ENCODE measurements around the gene LRRC8B.
"Not testable (repeated sequence)": the region's sequence is repeated elsewhere in the genome, so short reads cannot be mapped to it uniquely, and the experiment has no call there.

LRRC8B gene

GRCh38 chr1:89609781-89610456, 85.3 kb downstream of the LRRC8B start:
- DNase-seq = no peak

- no peak for DNase-seq
Measured at GRCh38 chr1:89610457-89611011, 85.9 kb downstream of the LRRC8B start.

- no peak for DNase-seq
Measured at GRCh38 chr1:89611721-89612120, 87.1 kb downstream of the LRRC8B start.

GRCh38 chr1:89613928-89614327, 89.3 kb downstream of the LRRC8B start:
- no peak for DNase-seq

- no peak for DNase-seq
Measured at GRCh38 chr1:89615676-89616598, 91.3 kb downstream of the LRRC8B start.

GRCh38 chr1:89616844-89617627, 92.4 kb downstream of the LRRC8B start:
- no peak for DNase-seq

GRCh38 chr1:89620664-89621063, 96.0 kb downstream of the LRRC8B start:
- DNase-seq = no peak

- DNase-seq = no peak
Measured at GRCh38 chr1:89622895-89623294, 98.3 kb downstream of the LRRC8B start.

- no peak for DNase-seq
Measured at GRCh38 chr1:89624314-89624713, 99.7 kb downstream of the LRRC8B start.

- DNase-seq = no peak
Measured at GRCh38 chr1:89624715-89625323, 100.2 kb downstream of the LRRC8B start.

GRCh38 chr1:89627596-89627962, 103.0 kb downstream of the LRRC8B start:
- DNase-seq = no peak

- DNase-seq = no peak
Measured at GRCh38 chr1:89629146-89629545, 104.5 kb downstream of the LRRC8B start.

- DNase-seq = not testable (repeated sequence)
Measured at GRCh38 chr1:89629600-89629999, 105.0 kb downstream of the LRRC8B start.

GRCh38 chr1:89630048-89630447, 105.4 kb downstream of the LRRC8B start:
- no peak for DNase-seq

- no peak for DNase-seq
Measured at GRCh38 chr1:89631816-89632656, 107.4 kb downstream of the LRRC8B start.

GRCh38 chr1:89632657-89633247, 108.1 kb downstream of the LRRC8B start, which contains the start of gene LRRC8C:
LRRC8C (plus strand) TSS chr1:89633120; CDS start chr1:89686474, 53,354 bp downstream.
- no peak for DNase-seq

- DNase-seq = no peak
Measured at GRCh38 chr1:89633248-89633799, 108.7 kb downstream of the LRRC8B start.

- DNase-seq = no peak
Measured at GRCh38 chr1:89633800-89634625, 109.4 kb downstream of the LRRC8B start.
